IMR-90 (cell line): ENCODE measurements around the gene LCTL. TPM values are rescaled to one million over a fixed set of nuclear protein-coding genes. Genes with fewer than 3 reads are reported as not detected.

Experiments used
- ATAC-seq: fragments of 200-7000 bp; cut with Tn5 transposase; 2 replicates; pipeline ENCODE4 v1.9.1; 2020; ENCODE audit warnings: low read depth, mild to moderate bottlenecking, moderate library complexity
- BruUV-seq: library from RNA; stranded (reverse); fragments of 400-500 nt; replicated peaks from 2 replicates; lab custom pipeline; 2021; lab: Mats Ljungman, UMichigan
- CTCF ChIA-PET: fragments of 300-600 bp; formaldehyde crosslinking; extraction: SDS; loops from one replicate; lab custom pipeline; 2021; ENCODE audit warnings: antibody characterized with exemption; lab: Yijun Ruan, JAX
- POLR2A ChIA-PET: fragments of 300-600 bp; sonication (Branson Sonifier 250); formaldehyde crosslinking; loops from one replicate; lab custom pipeline; 2022; ENCODE audit warnings: antibody characterized with exemption; ENCODE audit not compliant: unreplicated experiment; lab: Charles Lee
- DNase-seq: peaks from one replicate; pipeline ENCODE4 v3.0.0; 2013
- H2AFZ ChIP-seq: replicated peaks from 2 replicates; pipeline ENCODE3; 2013; ENCODE audit warnings: low read length, mild to moderate bottlenecking; ENCODE audit not compliant: poor library complexity
- H2AK5ac ChIP-seq: 2 replicates; pipeline ENCODE4 v1.6.1; 2013; ENCODE audit warnings: low read depth, low read length, inconsistent platforms
- H2AK9ac ChIP-seq: replicated peaks from 2 replicates; pipeline ENCODE3; 2013; ENCODE audit warnings: mild to moderate bottlenecking, low read depth, low read length, moderate library complexity; ENCODE audit not compliant: poor library complexity
- H2BK120ac ChIP-seq: 2 replicates; pipeline ENCODE4 v1.6.1; 2013; ENCODE audit warnings: low read depth, low read length, inconsistent platforms
- H2BK15ac ChIP-seq: 3 replicates; pipeline ENCODE4 v1.6.1; 2013; ENCODE audit warnings: low read depth, low read length, inconsistent platforms
- H2BK20ac ChIP-seq: 2 replicates; pipeline ENCODE4 v1.6.1; 2013; ENCODE audit warnings: low read depth, mild to moderate bottlenecking, inconsistent platforms, low read length, moderate library complexity
- H2BK5ac ChIP-seq: 2 replicates; pipeline ENCODE4 v1.6.1; 2013; ENCODE audit warnings: mild to moderate bottlenecking, low read depth, low read length, inconsistent platforms; ENCODE audit not compliant: poor library complexity, severe bottlenecking
- H3K14ac ChIP-seq: replicated peaks from 2 replicates; pipeline ENCODE4 v1.6.1; 2013; ENCODE audit warnings: low read depth, low read length, inconsistent platforms
- H3K18ac ChIP-seq: 2 replicates; pipeline ENCODE4 v1.6.1; 2013; ENCODE audit warnings: low read depth, low read length, control low read depth
- H3K23ac ChIP-seq: 2 replicates; pipeline ENCODE4 v1.6.1; 2013; ENCODE audit warnings: low read depth, low read length, inconsistent platforms
- H3K27ac ChIP-seq: 2 replicates; pipeline ENCODE4 v1.5.1; 2013; ENCODE audit warnings: mild to moderate bottlenecking, control low read depth, low read length; ENCODE audit not compliant: insufficient read depth
- H3K27me3 ChIP-seq: 2 replicates; pipeline ENCODE4 v1.6.1; 2013; ENCODE audit warnings: low read length; ENCODE audit not compliant: control insufficient read depth, insufficient read depth
- H3K36me3 ChIP-seq: 2 replicates; pipeline ENCODE4 v1.6.1; 2013; ENCODE audit warnings: low read length, mixed read lengths; ENCODE audit not compliant: control insufficient read depth, insufficient read depth
- H3K4ac ChIP-seq: 2 replicates; pipeline ENCODE4 v1.6.1; 2013; ENCODE audit warnings: low read depth, low read length, inconsistent platforms
- H3K4me1 ChIP-seq: 2 replicates; pipeline ENCODE4 v1.6.1; 2013; ENCODE audit warnings: low read length, mixed read lengths; ENCODE audit not compliant: control insufficient read depth, insufficient read depth
- H3K4me2 ChIP-seq: 2 replicates; pipeline ENCODE4 v1.6.1; 2013; ENCODE audit warnings: low read depth, mild to moderate bottlenecking, control low read depth, low read length, moderate library complexity
- H3K4me3 ChIP-seq: 2 replicates; pipeline ENCODE4 v1.5.1; 2013; ENCODE audit warnings: low read depth, mild to moderate bottlenecking, control low read depth, low read length, moderate library complexity; ENCODE audit not compliant: insufficient read depth
- H3K56ac ChIP-seq: 2 replicates; pipeline ENCODE4 v1.6.1; 2013; ENCODE audit warnings: low read length, inconsistent platforms; ENCODE audit not compliant: insufficient read depth; ENCODE audit errors: extremely low read depth
- H3K79me1 ChIP-seq, 2 experiments: 2 replicates each; pipeline ENCODE4 v1.6.1; 2013; ENCODE audit warnings: low read length in 2 of 2, inconsistent platforms in 1 of 2, low read depth in 1 of 2
- H3K9ac ChIP-seq: 2 replicates; pipeline ENCODE4 v1.6.1; 2013; ENCODE audit warnings: low read depth, low read length, control low read depth
- H3K9me1 ChIP-seq: 2 replicates; pipeline ENCODE4 v1.6.1; 2013; ENCODE audit warnings: low read length, inconsistent platforms; ENCODE audit not compliant: insufficient read depth
- H3K9me3 ChIP-seq: 2 replicates; pipeline ENCODE4 v1.6.1; 2013; ENCODE audit warnings: low read length; ENCODE audit not compliant: control insufficient read depth, insufficient read depth
- H4K20me1 ChIP-seq: 2 replicates; pipeline ENCODE4 v1.6.1; 2013; ENCODE audit warnings: low read length, inconsistent platforms; ENCODE audit not compliant: insufficient read depth
- H4K5ac ChIP-seq: 2 replicates; pipeline ENCODE4 v1.6.1; 2013; ENCODE audit warnings: mild to moderate bottlenecking, low read depth, low read length, control low read depth
- H4K8ac ChIP-seq, 2 experiments: 2 replicates each; pipeline ENCODE4 v1.6.1; 2013; ENCODE audit warnings: low read depth in 2 of 2, low read length in 2 of 2, control low read depth in 1 of 2, inconsistent platforms in 1 of 2
- H4K91ac ChIP-seq: 2 replicates; pipeline ENCODE4 v1.6.1; 2013; ENCODE audit warnings: low read depth, low read length, inconsistent platforms; ENCODE audit not compliant: insufficient read depth
- SMC3 ChIP-seq: fragments of 150-350 bp; IDR thresholded peaks from 2 replicates; pipeline ENCODE4 v1.6.1; 2016; ENCODE audit warnings: low read depth, mild to moderate bottlenecking, antibody characterized with exemption, low read length, moderate library complexity
- WGBS, 2 experiments: methylation state at CpG; one replicate each; pipeline versions ENCODE4 v1.1.5 to v1.1.7; 2013; ENCODE audit warnings: missing lambda C conversion rate in 2 of 2; ENCODE audit not compliant: insufficient read length in 1 of 2; ENCODE audit errors: extremely low coverage in 2 of 2; 5-methylcytosine and 5-hydroxymethylcytosine counted together
- dilution Hi-C: fragments of 300-500 bp; cut with HindIII; formaldehyde crosslinking; loops from one replicate; pipeline ENCODE4 v1.14.3; 2018; ENCODE audit warnings: low sequenced_read_pairs; ENCODE audit not compliant: unreplicated experiment
- in situ Hi-C: fragments of 300-500 bp; cut with MboI; formaldehyde crosslinking; loops from 3 replicates; pipeline ENCODE4 v1.14.3; 2019; ENCODE audit warnings: low sequenced_read_pairs, inconsistent platforms, mixed read lengths
- intact Hi-C: fragments of 100-400 bp; cut with micrococcal nuclease; formaldehyde crosslinking; loops from 2 replicates; pipeline ENCODE4 v1.10.0; 2022
- polyA plus RNA-seq, 3 experiments: library from polyadenylated mRNA; depleted of rRNA; stranded (reverse); fragments of >200 nt; gene quantifications; 2 replicates each; pipeline ENCODE4 v1.2.3, GENCODE V29; 2012; ENCODE audit warnings: low replicate concordance in 1 of 3
- total RNA-seq: library from RNA; depleted of rRNA; stranded (reverse); fragments of >200 nt; gene quantifications from 2 replicates; pipeline ENCODE4 v1.2.3, GENCODE V29; 2012

LCTL gene
- total and polyA plus RNA-seq, 2 of the 4 experiments (the other 2 are of a cell fraction), result 10.3 to 10.4 TPM

DNA sequence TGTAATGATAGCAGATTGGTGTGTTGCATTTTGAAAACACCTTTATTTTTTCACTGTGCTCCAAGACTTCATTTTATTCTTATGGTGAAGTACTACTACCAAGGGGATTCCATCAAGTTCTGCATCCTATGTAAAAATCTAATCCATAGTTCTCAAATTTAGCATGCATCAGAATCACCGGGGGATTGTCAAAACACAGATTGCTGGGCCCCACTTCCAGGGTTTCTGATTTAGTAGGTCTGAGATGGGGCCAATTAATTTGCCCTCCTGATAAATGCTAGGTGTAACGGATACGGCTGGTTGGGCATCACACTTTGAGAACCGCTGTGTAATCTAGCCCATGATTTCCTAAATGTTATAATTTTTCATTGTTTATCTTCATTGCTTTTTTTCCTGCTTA is 60.0 kb downstream of the LCTL start:
- no peak overlapping the region for H4K5ac ChIP-seq
- H3K4ac ChIP-seq, result peak overlapping the region; percentile 100; the same call in 1 of the 2 replicates
- ATAC-seq, result no peak
- H4K20me1 ChIP-seq, result peaks cover 33% of the 10 kb centered on the region
- BruUV-seq, result no TSS peak
- H2BK120ac ChIP-seq, result no peak overlapping the region
- H4K8ac ChIP-seq, result peak overlapping the region; percentile 76 to 91; a peak in 2 of 4 replicates
- no CpG with 5 or more reads among the region's 4 CpGs for WGBS, 2 experiments
- peaks cover 14% of the 10 kb centered on the region for H3K36me3 ChIP-seq
- peaks cover 15 to 37% of the 10 kb centered on the region in 2 experiments for H3K79me1 ChIP-seq
- H2BK5ac ChIP-seq, result no peak overlapping the region
- in situ Hi-C loops (no loop called here), intact Hi-C loops (loop anchor here (1.0 to 10.0 kb wide), 2 partner anchors 61 to 199 kb away; partner anchors contain the start of gene SMAD6), dilution Hi-C loops (no loop called here)
- H3K14ac ChIP-seq, result peak overlapping the region; percentile 96; the same call in 1 of the 2 replicates
- ChIA-PET POLR2A (interaction anchor here (0.6 kb wide), 1 partner anchor 554 kb away, joined by 3 read pairs; no protein-coding TSS in a partner anchor), CTCF (no interaction called here)
- no peak overlapping the region for H2BK20ac ChIP-seq
- H4K91ac ChIP-seq, result peak overlapping the region; percentile 86; the same call in 1 of the 2 replicates
- H3K27me3 ChIP-seq, result no peaks in the 10 kb centered on the region
- no peak overlapping the region for H3K27ac ChIP-seq
- peak overlapping the region; percentile 59 for H3K4me3 ChIP-seq
- H3K56ac ChIP-seq, result peak overlapping the region; percentile 83
- no peaks in the 10 kb centered on the region for H3K9me3 ChIP-seq
- H3K4me2 ChIP-seq, result peak overlapping the region; percentile 86
- no peaks in the 10 kb centered on the region for H3K9me1 ChIP-seq
- H2BK15ac ChIP-seq, result no peak overlapping the region
- H2AK5ac ChIP-seq, result peak overlapping the region; percentile 82; the same call in 1 of the 2 replicates
- peaks cover 1% of the 10 kb centered on the region; the same call in 1 of the 2 replicates for H3K4me1 ChIP-seq
- H2AFZ ChIP-seq, result no peak overlapping the region
- peak overlapping the region; percentile 93; the same call in 1 of the 2 replicates for H3K23ac ChIP-seq
- H3K18ac ChIP-seq, result no peak overlapping the region
- peak overlapping the region; percentile 94; the same call in 1 of the 2 replicates for H3K9ac ChIP-seq
- H2AK9ac ChIP-seq, result no peak overlapping the region
- DNase-seq, result no peak
- no peak for TF ChIP-seq SMC3
